ENCODE measurements around the gene PCBP3.

Gene PCBP3

GRCh38 chr21:45977396-45977795, 333.9 kb downstream of the PCBP3 start:
- H3K4me3 ChIP-seq (IDR thresholded peaks at IDR 0.05; ENCODE audit: insufficient read depth, low read depth, low read length): no peak overlapping the region
- no peaks in the 10 kb centered on the region for H3K4me1 ChIP-seq (ENCODE audit: low read depth, poor library complexity, severe bottlenecking)
- H2AFZ ChIP-seq (ENCODE audit: low read depth): no peak overlapping the region
- H3K79me2 ChIP-seq (ENCODE audit: insufficient read depth, low read depth): no peaks in the 10 kb centered on the region
- H3K9ac ChIP-seq: no peak overlapping the region
- H3K27ac ChIP-seq: no peak overlapping the region
- no peaks in the 10 kb centered on the region for H4K20me1 ChIP-seq (ENCODE audit: insufficient read depth)
- H3K36me3 ChIP-seq (ENCODE audit: insufficient read depth): no peaks in the 10 kb centered on the region
- H3K4me2 ChIP-seq: no peak overlapping the region
- TF ChIP-seq CTCF (conservative IDR thresholded peaks at IDR 0.05; ENCODE audit: low read depth, low read length): no peak
- peaks cover 54% of the 10 kb centered on the region for H3K27me3 ChIP-seq (ENCODE audit: insufficient read depth, low read depth)

GRCh38 chr21:45979141-45979631, 335.7 kb downstream of the PCBP3 start:
- no peak overlapping the region for H3K9ac ChIP-seq
- H3K36me3 ChIP-seq (ENCODE audit: insufficient read depth): no peaks in the 10 kb centered on the region
- no peaks in the 10 kb centered on the region for H3K4me1 ChIP-seq (ENCODE audit: low read depth, poor library complexity, severe bottlenecking)
- H3K4me3 ChIP-seq (IDR thresholded peaks at IDR 0.05; ENCODE audit: insufficient read depth, low read depth, low read length): no peak overlapping the region
- H2AFZ ChIP-seq (ENCODE audit: low read depth): no peak overlapping the region
- H3K27me3 ChIP-seq (ENCODE audit: insufficient read depth, low read depth): peaks cover 43% of the 10 kb centered on the region
- no peaks in the 10 kb centered on the region for H3K79me2 ChIP-seq (ENCODE audit: insufficient read depth, low read depth)
- H3K4me2 ChIP-seq: no peak overlapping the region
- TF ChIP-seq CTCF (conservative IDR thresholded peaks at IDR 0.05; ENCODE audit: low read depth, low read length): no peak
- no peaks in the 10 kb centered on the region for H4K20me1 ChIP-seq (ENCODE audit: insufficient read depth)
- no peak overlapping the region for H3K27ac ChIP-seq

GRCh38 chr21:45979651-45980050, 336.1 kb downstream of the PCBP3 start:
- no peaks in the 10 kb centered on the region for H4K20me1 ChIP-seq (ENCODE audit: insufficient read depth)
- H3K9ac ChIP-seq: no peak overlapping the region
- H3K4me1 ChIP-seq (ENCODE audit: low read depth, poor library complexity, severe bottlenecking): no peaks in the 10 kb centered on the region
- no peak overlapping the region for H3K4me3 ChIP-seq (IDR thresholded peaks at IDR 0.05; ENCODE audit: insufficient read depth, low read depth, low read length)
- TF ChIP-seq CTCF (conservative IDR thresholded peaks at IDR 0.05; ENCODE audit: low read depth, low read length): no peak
- H3K27ac ChIP-seq: no peak overlapping the region
- no peaks in the 10 kb centered on the region for H3K79me2 ChIP-seq (ENCODE audit: insufficient read depth, low read depth)
- H2AFZ ChIP-seq (ENCODE audit: low read depth): no peak overlapping the region
- peaks cover 38% of the 10 kb centered on the region for H3K27me3 ChIP-seq (ENCODE audit: insufficient read depth, low read depth)
- no peak overlapping the region for H3K4me2 ChIP-seq
- H3K36me3 ChIP-seq (ENCODE audit: insufficient read depth): no peaks in the 10 kb centered on the region

- Histone ChIP-seq H3K27me3 (ENCODE audit: insufficient read depth, low read depth) (peaks cover 32% of the 10 kb centered on the region), H3K9ac (no peak overlapping the region), H3K36me3 (ENCODE audit: insufficient read depth) (no peaks in the 10 kb centered on the region), H3K4me3 (IDR thresholded peaks at IDR 0.05; ENCODE audit: insufficient read depth, low read depth, low read length) (no peak overlapping the region), H3K27ac (no peak overlapping the region), H3K4me1 (ENCODE audit: low read depth, poor library complexity, severe bottlenecking) (no peaks in the 10 kb centered on the region), H4K20me1 (ENCODE audit: insufficient read depth) (no peaks in the 10 kb centered on the region), H3K4me2 (no peak overlapping the region), H2AFZ (ENCODE audit: low read depth) (no peak overlapping the region), H3K79me2 (ENCODE audit: insufficient read depth, low read depth) (no peaks in the 10 kb centered on the region)
- no peak for TF ChIP-seq CTCF (conservative IDR thresholded peaks at IDR 0.05; ENCODE audit: low read depth, low read length)
Measured at GRCh38 chr21:45980271-45980670, 336.7 kb downstream of the PCBP3 start.
